Measurements from ENCODE around the gene BLM. TPM values are rescaled to one million over a fixed set of nuclear protein-coding genes. Genes with fewer than 3 reads are reported as not detected.

The BLM gene
- total and polyA plus RNA-seq, 5 donors: 8.1 to 45.3 (median 22.9) TPM

GRCh38 chr15:90691982-90692773 lies 25.0 kb upstream of the BLM start:
- 84% methylated on average over 4 of the region's 4 CpGs for WGBS
- intact Hi-C loops (cut with DNase I): loop anchor here (5.0 to 10.0 kb wide), 3 partner anchors 40 to 47 kb away; no protein-coding TSS in a partner anchor
- Histone ChIP-seq H3K27me3 (ENCODE audit: control insufficient read depth, insufficient read depth) (no peaks in the 10 kb centered on the region), H3K9me3 (ENCODE audit: control insufficient read depth, low read length) (no peaks in the 10 kb centered on the region), H3K4me1 (ENCODE audit: control insufficient read depth, insufficient read depth, low read length) (no peaks in the 10 kb centered on the region), H3K27ac (ENCODE audit: low read length) (no peak overlapping the region), H3K4me3 (ENCODE audit: low read length) (no peak overlapping the region)
- DNase-seq: no peak
- no peak for ATAC-seq

GRCh38 chr15:90694987-90695386 lies 22.2 kb upstream of the BLM start:
- Histone ChIP-seq H3K4me3 (ENCODE audit: low read length) (no peak overlapping the region), H3K27ac (ENCODE audit: low read length) (no peak overlapping the region), H3K27me3 (ENCODE audit: control insufficient read depth, insufficient read depth) (no peaks in the 10 kb centered on the region), H3K4me1 (ENCODE audit: control insufficient read depth, insufficient read depth, low read length) (no peaks in the 10 kb centered on the region), H3K9me3 (ENCODE audit: control insufficient read depth, low read length) (no peaks in the 10 kb centered on the region)
- no peak for DNase-seq
- intact Hi-C loops (cut with DNase I): loop anchor here (5.0 to 10.0 kb wide), 3 partner anchors 43 to 50 kb away; no protein-coding TSS in a partner anchor
- no peak for ATAC-seq

DNA sequence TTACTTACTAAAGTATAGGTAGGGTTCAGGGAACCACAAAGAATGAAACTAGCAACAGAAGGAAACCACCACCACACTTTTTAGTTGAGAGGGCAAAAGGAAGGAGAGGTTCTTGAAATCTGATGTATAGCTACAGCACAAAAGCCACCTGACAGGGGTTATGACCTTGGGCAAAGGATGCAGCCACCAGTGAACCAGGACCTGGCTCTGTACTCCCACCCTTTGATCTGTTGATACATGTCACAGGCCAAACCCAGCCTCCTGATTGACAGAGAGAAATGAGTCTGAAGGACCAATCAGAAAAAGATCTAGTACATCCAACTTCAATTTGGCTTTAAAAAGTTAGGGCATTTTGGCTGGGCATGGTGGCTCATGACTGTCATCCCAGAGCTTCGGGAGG lies 20.0 kb upstream of the BLM start:
- H3K27ac ChIP-seq (ENCODE audit: low read length): no peak overlapping the region
- H3K9me3 ChIP-seq (ENCODE audit: control insufficient read depth, low read length): no peaks in the 10 kb centered on the region
- H3K4me1 ChIP-seq (ENCODE audit: control insufficient read depth, insufficient read depth, low read length): no peaks in the 10 kb centered on the region
- WGBS: 97% methylated on average over 1 of the region's 1 CpG
- DNase-seq (no peak), ATAC-seq (no peak)
- intact Hi-C loops (cut with DNase I): loop anchor here in 1 of 4 donors (10.0 kb wide), 1 partner anchor 52 kb away; no protein-coding TSS in a partner anchor
- H3K27me3 ChIP-seq (ENCODE audit: control insufficient read depth, insufficient read depth): no peaks in the 10 kb centered on the region
- H3K4me3 ChIP-seq (ENCODE audit: low read length): no peak overlapping the region

- Histone ChIP-seq H3K4me1 (ENCODE audit: control insufficient read depth, insufficient read depth, low read length) (no peaks in the 10 kb centered on the region), H3K27me3 (ENCODE audit: control insufficient read depth, insufficient read depth) (no peaks in the 10 kb centered on the region), H3K4me3 (ENCODE audit: low read length) (no peak overlapping the region), H3K9me3 (ENCODE audit: control insufficient read depth, low read length) (no peaks in the 10 kb centered on the region), H3K27ac (ENCODE audit: low read length) (no peak overlapping the region)
- 95% methylated on average over 3 of the region's 3 CpGs for WGBS
- intact Hi-C loops (cut with DNase I): loop anchor here in 1 of 4 donors (10.0 kb wide), 1 partner anchor 54 kb away; no protein-coding TSS in a partner anchor
- ATAC-seq: no peak
- no peak for DNase-seq
Observed at GRCh38 chr15:90698629-90699028, 18.5 kb upstream of the BLM start.

- DNase-seq (no peak), ATAC-seq (no peak)
- H3K4me1 ChIP-seq (ENCODE audit: control insufficient read depth, insufficient read depth, low read length): no peaks in the 10 kb centered on the region
- no peaks in the 10 kb centered on the region for H3K27me3 ChIP-seq (ENCODE audit: control insufficient read depth, insufficient read depth)
- intact Hi-C loops (cut with DNase I): no loop called here
- no peaks in the 10 kb centered on the region for H3K9me3 ChIP-seq (ENCODE audit: control insufficient read depth, low read length)
- 79% methylated on average over 2 of the region's 2 CpGs for WGBS
- H3K27ac ChIP-seq (ENCODE audit: low read length): no peak overlapping the region
- no peak overlapping the region for H3K4me3 ChIP-seq (ENCODE audit: low read length)
Observed at GRCh38 chr15:90701048-90701447, 16.1 kb upstream of the BLM start.

- Histone ChIP-seq H3K27ac (ENCODE audit: low read length) (no peak overlapping the region), H3K9me3 (ENCODE audit: control insufficient read depth, low read length) (no peaks in the 10 kb centered on the region), H3K4me3 (ENCODE audit: low read length) (no peak overlapping the region), H3K27me3 (ENCODE audit: control insufficient read depth, insufficient read depth) (no peaks in the 10 kb centered on the region), H3K4me1 (ENCODE audit: control insufficient read depth, insufficient read depth, low read length) (no peaks in the 10 kb centered on the region)
- intact Hi-C loops (cut with DNase I): no loop called here
- 85% methylated on average over 9 of the region's 9 CpGs for WGBS
- ATAC-seq (no peak), DNase-seq (peak in 2 of 3 donors; percentile 69 to 75)
Observed at GRCh38 chr15:90701880-90702630, 15.1 kb upstream of the BLM start.

- ATAC-seq (no peak), DNase-seq (no peak)
- Histone ChIP-seq H3K4me3 (ENCODE audit: low read length) (no peak overlapping the region), H3K4me1 (ENCODE audit: control insufficient read depth, insufficient read depth, low read length) (no peaks in the 10 kb centered on the region), H3K9me3 (ENCODE audit: control insufficient read depth, low read length) (no peaks in the 10 kb centered on the region), H3K27ac (ENCODE audit: low read length) (no peak overlapping the region), H3K27me3 (ENCODE audit: control insufficient read depth, insufficient read depth) (no peaks in the 10 kb centered on the region)
- intact Hi-C loops (cut with DNase I): no loop called here
- 91% methylated on average over 5 of the region's 5 CpGs for WGBS
Observed at GRCh38 chr15:90703455-90703854, 13.7 kb upstream of the BLM start.

GRCh38 chr15:90705212-90705611 lies 11.9 kb upstream of the BLM start:
- intact Hi-C loops (cut with DNase I): no loop called here
- WGBS: 97% methylated on average over 4 of the region's 4 CpGs
- H3K27ac ChIP-seq (ENCODE audit: low read length): no peak overlapping the region
- no peaks in the 10 kb centered on the region for H3K27me3 ChIP-seq (ENCODE audit: control insufficient read depth, insufficient read depth)
- no peaks in the 10 kb centered on the region for H3K9me3 ChIP-seq (ENCODE audit: control insufficient read depth, low read length)
- no peaks in the 10 kb centered on the region for H3K4me1 ChIP-seq (ENCODE audit: control insufficient read depth, insufficient read depth, low read length)
- DNase-seq (no peak), ATAC-seq (no peak)
- no peak overlapping the region for H3K4me3 ChIP-seq (ENCODE audit: low read length)

DNA sequence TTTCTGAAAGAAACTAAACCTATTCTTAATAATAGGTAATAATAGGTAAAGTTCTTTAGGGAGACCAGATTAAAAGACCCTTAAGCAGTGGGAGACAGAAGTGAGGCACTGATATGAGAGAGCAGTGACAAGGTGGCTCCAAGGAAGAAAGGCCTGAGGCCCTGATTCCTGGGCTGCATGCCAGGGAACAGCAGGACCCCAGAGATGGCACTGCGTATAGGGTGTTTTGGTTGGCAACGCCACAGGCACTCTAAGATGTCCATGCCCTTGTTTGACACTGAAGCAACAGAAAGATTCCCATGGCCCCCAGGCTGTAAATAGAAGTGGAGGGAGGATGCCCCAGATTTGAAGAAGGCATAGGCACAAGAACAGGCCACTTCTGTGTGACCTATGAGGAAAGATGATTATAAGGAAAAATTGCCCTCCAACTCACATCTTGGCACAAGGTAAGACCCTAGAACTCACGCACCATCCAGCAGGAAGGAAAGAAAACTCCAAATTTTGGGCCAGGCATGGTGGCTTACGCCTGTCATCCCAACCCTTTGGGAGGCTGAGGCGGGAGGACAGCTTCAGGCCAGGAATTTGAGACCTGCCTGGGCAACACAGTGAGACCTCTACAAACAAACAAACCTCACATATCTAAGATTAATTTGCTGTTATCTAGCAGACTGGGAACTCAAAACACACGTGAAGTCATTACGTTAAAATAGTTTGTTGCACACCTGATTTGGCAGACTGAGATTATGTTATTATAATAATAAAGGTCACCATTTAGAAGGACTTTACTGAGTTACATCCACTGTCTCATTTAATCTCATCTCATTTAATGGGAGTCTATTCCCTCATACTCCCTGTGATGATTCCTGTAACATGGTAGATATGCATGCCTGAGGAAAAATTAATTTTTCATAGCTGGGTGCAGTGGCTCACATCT lies 10.5 kb upstream of the BLM start:
- Histone ChIP-seq H3K9me3 (ENCODE audit: control insufficient read depth, low read length) (no peaks in the 10 kb centered on the region), H3K27ac (ENCODE audit: low read length) (no peak overlapping the region), H3K4me3 (ENCODE audit: low read length) (no peak overlapping the region), H3K27me3 (ENCODE audit: control insufficient read depth, insufficient read depth) (no peaks in the 10 kb centered on the region), H3K4me1 (ENCODE audit: control insufficient read depth, insufficient read depth, low read length) (no peaks in the 10 kb centered on the region)
- 73% methylated on average over 7 of the region's 7 CpGs for WGBS
- ATAC-seq (peak; percentile 65 to 68), DNase-seq (peak in 2 of 3 donors; percentile 28 to 57)
- intact Hi-C loops (cut with DNase I): no loop called here

GRCh38 chr15:90707489-90707888 lies 9.7 kb upstream of the BLM start:
- DNase-seq (no peak), ATAC-seq (no peak)
- intact Hi-C loops (cut with DNase I): no loop called here
- WGBS: 97% methylated on average over 2 of the region's 2 CpGs
- Histone ChIP-seq H3K9me3 (ENCODE audit: control insufficient read depth, low read length) (no peaks in the 10 kb centered on the region), H3K4me3 (ENCODE audit: low read length) (no peak overlapping the region), H3K27me3 (ENCODE audit: control insufficient read depth, insufficient read depth) (no peaks in the 10 kb centered on the region), H3K4me1 (ENCODE audit: control insufficient read depth, insufficient read depth, low read length) (no peaks in the 10 kb centered on the region), H3K27ac (ENCODE audit: low read length) (no peak overlapping the region)

Data from right cardiac atrium (tissue), 5 donors.